ENCODE results near the gene HMCN1.

Gene HMCN1

DNA sequence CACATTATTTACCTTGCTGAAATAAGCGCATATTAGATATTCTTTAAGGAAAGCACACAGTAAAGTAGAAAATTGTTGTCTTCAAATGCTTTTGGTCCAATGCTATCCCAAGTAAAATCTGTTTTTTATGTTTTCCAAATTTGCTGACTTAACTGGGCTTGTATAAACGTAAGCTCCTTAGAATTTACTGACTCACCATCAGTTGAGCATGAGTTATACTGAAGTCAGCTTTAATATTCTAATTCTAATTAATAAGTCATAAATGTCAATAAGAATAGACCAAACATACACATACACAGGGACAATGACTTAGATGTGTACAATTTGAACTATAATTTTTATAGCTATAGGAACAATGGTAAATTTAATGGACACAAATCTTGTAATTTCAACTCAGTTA lies 321.7 kb downstream of the HMCN1 start:
- ATAC-seq (ENCODE audit: low read depth) (no peak), DNase-seq (ENCODE audit: low spot score in 2 of 2) (no peak)
- Mint-ChIP-seq H3K27ac (no peak overlapping the region), H3K36me3 (no peaks in the 10 kb centered on the region), H3K27me3 (peaks cover under 1% of the 10 kb centered on the region), H3K4me1 (peaks cover 8% of the 10 kb centered on the region), H3K4me3 (no peak overlapping the region), H3K9me3 (no peaks in the 10 kb centered on the region)

DNA sequence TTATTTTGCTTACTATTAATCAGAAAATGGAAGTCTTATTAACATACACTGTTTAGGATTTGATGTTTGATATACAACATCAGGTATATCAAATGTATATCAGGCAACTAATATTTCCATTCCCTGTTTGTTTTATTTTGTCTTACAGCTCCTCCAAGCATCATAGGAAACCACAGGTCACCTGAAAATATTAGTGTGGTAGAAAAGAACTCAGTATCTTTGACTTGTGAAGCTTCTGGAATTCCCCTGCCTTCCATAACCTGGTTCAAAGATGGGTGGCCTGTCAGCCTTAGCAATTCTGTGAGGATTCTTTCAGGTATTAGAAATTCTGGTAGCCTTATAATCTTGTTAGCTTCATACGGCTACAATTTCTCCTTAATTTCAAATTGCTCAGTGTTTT lies 322.9 kb downstream of the HMCN1 start:
- H3K27me3 Mint-ChIP-seq, result peaks cover 2% of the 10 kb centered on the region
- H3K36me3 Mint-ChIP-seq, result no peaks in the 10 kb centered on the region
- no peaks in the 10 kb centered on the region for H3K9me3 Mint-ChIP-seq
- H3K4me1 Mint-ChIP-seq, result peaks cover 10% of the 10 kb centered on the region
- no peak for DNase-seq (ENCODE audit: low spot score in 2 of 2)
- no peak overlapping the region for H3K4me3 Mint-ChIP-seq
- peak; percentile 24 for ATAC-seq (ENCODE audit: low read depth)
- H3K27ac Mint-ChIP-seq, result no peak overlapping the region

DNA sequence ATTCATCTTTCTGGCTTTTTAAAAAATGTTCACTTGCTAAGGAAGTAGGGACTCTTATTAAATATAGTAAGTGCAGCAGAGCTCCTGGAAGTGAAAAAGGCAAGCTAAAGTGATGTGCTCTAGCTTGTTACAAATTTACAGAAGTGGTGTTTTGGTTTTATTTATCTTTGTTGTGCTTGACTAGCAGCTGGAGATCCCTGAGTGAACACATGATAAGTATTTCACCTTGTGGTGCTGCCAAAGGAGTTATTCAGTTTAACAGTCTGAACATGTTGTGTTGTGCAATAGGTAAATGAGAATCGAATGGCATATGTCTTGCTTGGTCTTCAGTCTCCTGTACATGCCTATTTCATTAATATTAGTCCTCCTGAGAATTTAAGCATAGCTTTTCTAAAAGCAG lies 325.1 kb downstream of the HMCN1 start:
- ATAC-seq (ENCODE audit: low read depth) (peak; percentile 32), DNase-seq (ENCODE audit: low spot score in 2 of 2) (no peak)
- Mint-ChIP-seq H3K4me1 (peaks cover 10% of the 10 kb centered on the region), H3K27me3 (peaks cover 5% of the 10 kb centered on the region), H3K9me3 (no peaks in the 10 kb centered on the region), H3K4me3 (no peak overlapping the region), H3K27ac (no peak overlapping the region), H3K36me3 (no peaks in the 10 kb centered on the region)

DNA sequence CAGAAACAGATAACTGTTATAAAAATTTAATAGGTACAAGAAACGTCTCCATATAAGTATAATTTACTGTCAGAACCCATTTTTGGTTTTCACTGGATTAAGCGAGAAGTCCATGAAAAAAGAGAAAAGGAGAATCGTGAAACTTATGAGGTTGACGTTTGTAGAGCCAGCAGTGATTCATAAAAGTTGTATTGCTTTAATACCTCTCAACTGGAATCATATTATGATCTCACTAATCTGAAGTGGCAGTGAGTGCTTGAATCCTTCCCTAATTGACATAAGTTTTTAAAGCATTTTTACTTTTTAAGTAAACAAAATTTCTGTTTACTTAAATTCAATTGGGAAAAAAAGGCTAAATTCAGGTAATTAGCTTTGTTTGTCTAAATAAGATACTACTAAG lies 325.6 kb downstream of the HMCN1 start:
- peaks cover 5% of the 10 kb centered on the region for H3K27me3 Mint-ChIP-seq
- peaks cover 10% of the 10 kb centered on the region for H3K4me1 Mint-ChIP-seq
- H3K9me3 Mint-ChIP-seq, result no peaks in the 10 kb centered on the region
- no peak overlapping the region for H3K4me3 Mint-ChIP-seq
- no peak for DNase-seq (ENCODE audit: low spot score in 2 of 2)
- no peaks in the 10 kb centered on the region for H3K36me3 Mint-ChIP-seq
- no peak overlapping the region for H3K27ac Mint-ChIP-seq
- no peak for ATAC-seq (ENCODE audit: low read depth)

DNA sequence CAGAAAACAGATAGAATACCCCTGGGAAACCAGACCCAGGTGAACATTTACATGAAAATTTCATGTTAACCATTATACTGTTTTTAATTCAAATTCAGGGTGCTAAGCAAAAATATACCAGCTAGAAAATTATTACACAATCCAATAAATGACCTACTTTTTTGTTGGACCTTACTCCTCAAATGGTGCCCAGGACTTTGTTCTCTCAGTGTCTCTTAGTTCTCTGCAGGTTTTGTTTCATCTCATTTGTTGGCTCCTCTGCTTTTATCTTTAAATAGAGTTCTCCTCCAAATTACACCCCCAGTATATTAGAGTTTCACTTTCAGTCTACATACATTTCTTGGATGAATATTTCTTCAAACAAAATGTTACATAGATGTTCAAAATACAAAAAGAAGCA lies 326.0 kb downstream of the HMCN1 start:
- H3K4me3 Mint-ChIP-seq, result no peak overlapping the region
- peaks cover 5% of the 10 kb centered on the region for H3K27me3 Mint-ChIP-seq
- ATAC-seq (ENCODE audit: low read depth), result no peak
- DNase-seq (ENCODE audit: low spot score in 2 of 2), result no peak
- H3K9me3 Mint-ChIP-seq, result no peaks in the 10 kb centered on the region
- H3K27ac Mint-ChIP-seq, result no peak overlapping the region
- no peaks in the 10 kb centered on the region for H3K36me3 Mint-ChIP-seq
- H3K4me1 Mint-ChIP-seq, result peaks cover 10% of the 10 kb centered on the region

DNA sequence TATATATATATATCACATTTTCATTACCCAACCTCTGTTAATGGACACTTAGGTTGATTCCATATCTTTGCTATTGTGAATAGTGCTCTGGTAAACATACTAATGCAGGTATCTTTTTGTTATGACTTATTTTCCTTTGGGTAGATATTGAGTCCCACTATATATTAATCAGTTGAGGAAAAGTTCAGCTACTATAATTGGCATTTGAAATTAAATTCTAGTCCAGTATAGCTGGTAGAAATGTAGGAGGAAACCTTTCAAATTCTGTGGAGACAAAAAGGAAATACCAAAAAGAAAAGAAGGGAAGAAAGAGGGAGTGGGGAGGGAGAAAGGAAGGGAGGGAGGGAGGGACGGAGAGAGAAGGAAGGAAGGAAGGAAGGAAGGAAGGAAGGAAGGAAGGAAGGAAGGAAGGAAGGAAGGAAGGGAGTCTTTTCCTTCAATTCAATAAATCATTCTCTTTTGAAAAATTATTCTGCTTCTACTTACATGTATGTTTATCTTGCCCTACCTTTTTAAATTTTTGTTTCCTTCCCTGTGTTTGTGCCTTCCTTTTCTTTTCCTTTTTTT lies 329.0 kb downstream of the HMCN1 start:
- Mint-ChIP-seq H3K27ac (no peak overlapping the region), H3K4me1 (peaks cover 10% of the 10 kb centered on the region), H3K4me3 (no peak overlapping the region), H3K27me3 (peaks cover 5% of the 10 kb centered on the region), H3K36me3 (no peaks in the 10 kb centered on the region), H3K9me3 (no peaks in the 10 kb centered on the region)
- DNase-seq (ENCODE audit: low spot score in 2 of 2) (no peak), ATAC-seq (ENCODE audit: low read depth) (no peak)

DNA sequence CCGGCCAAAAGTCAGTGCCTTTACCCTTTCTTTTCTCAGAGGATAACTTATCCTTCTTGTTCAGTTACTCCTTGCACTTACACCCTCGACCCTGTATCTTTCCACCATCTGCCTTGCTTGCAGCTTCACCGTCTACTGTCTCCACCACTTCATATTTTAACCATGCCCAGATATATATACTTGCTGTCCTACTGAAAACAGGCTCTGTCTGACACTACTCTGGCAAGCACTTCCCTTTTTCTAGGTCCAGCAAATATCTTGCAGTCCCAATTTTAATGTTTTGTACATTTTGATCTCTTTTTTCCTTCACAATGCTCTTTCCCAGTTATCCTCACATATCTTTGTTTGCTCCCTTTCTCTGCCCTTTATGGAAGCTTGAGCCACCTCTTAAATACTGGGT lies 332.2 kb downstream of the HMCN1 start:
- H3K36me3 Mint-ChIP-seq, result no peaks in the 10 kb centered on the region
- H3K9me3 Mint-ChIP-seq, result no peaks in the 10 kb centered on the region
- DNase-seq (ENCODE audit: low spot score in 2 of 2) (no peak), ATAC-seq (ENCODE audit: low read depth) (no peak)
- H3K27me3 Mint-ChIP-seq, result peaks cover 7% of the 10 kb centered on the region
- H3K27ac Mint-ChIP-seq, result no peak overlapping the region
- H3K4me3 Mint-ChIP-seq, result no peak overlapping the region
- H3K4me1 Mint-ChIP-seq, result no peaks in the 10 kb centered on the region

DNA sequence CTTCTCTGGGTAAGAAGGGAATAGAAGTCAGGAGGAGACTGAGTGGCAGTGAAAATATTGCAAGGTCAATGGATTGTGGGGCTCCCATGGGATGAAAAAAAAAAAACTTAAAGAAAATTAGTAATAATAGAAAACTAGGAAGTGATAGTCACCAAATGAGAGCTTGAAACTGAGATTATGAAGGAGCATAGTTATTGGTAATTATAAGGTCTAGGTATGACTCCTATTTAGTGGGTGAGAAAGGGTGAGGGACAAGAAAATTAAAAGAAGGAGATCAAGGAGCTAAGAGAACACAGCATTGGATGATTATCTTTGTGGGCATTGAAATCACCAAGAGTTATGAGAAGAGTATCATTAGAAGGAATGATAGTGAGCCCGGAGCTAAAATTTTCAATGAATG lies 339.5 kb downstream of the HMCN1 start:
- H3K4me1 Mint-ChIP-seq, result peaks cover 11% of the 10 kb centered on the region
- DNase-seq (ENCODE audit: low spot score in 2 of 2), result no peak
- ATAC-seq (ENCODE audit: low read depth), result no peak
- no peak overlapping the region for H3K4me3 Mint-ChIP-seq
- H3K27me3 Mint-ChIP-seq, result peaks cover 2% of the 10 kb centered on the region
- H3K27ac Mint-ChIP-seq, result no peak overlapping the region
- no peaks in the 10 kb centered on the region for H3K36me3 Mint-ChIP-seq
- no peaks in the 10 kb centered on the region for H3K9me3 Mint-ChIP-seq

DNA sequence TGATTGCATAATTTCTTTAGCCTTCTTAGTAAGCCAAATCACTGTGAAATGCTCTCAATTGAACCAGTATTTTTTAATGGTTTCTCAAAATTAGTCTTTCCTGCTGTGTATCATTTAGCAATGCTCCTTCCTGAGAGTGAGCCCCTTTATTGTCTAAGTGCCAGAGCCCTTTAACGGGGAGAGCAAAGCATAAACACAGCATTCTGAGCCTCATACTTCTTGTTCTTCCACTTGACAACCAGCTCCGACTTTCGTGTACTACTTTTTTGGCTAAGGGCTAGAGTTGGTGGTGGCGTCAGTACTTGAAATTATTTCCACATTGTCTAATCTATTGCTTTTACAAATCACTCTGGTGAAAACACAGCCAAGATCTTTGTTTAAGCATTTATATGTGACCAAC lies 341.8 kb downstream of the HMCN1 start:
- Mint-ChIP-seq H3K9me3 (no peaks in the 10 kb centered on the region), H3K36me3 (no peaks in the 10 kb centered on the region), H3K27me3 (no peaks in the 10 kb centered on the region), H3K4me1 (peaks cover 21% of the 10 kb centered on the region), H3K4me3 (no peak overlapping the region), H3K27ac (no peak overlapping the region)
- ATAC-seq (ENCODE audit: low read depth) (no peak), DNase-seq (ENCODE audit: low spot score in 2 of 2) (no peak)

DNA sequence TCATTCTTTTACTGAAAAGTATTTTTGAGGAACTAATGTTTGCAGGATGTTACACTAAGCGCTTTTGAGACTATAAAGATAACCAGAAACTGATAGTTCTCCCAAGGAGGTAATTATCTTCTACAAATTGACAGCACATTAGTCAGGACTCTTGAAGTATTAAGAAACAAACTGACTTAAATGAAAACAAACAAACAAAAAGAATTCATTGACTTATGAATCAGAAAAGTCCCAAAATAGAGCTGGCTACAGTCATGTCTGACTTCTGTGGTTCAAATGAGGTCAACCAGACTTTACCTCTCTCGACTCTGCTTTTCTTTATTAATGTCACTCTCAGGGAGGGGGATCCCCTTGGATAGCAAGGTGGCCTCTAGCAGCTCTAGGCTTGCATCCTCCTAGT lies 344.1 kb downstream of the HMCN1 start:
- no peaks in the 10 kb centered on the region for H3K9me3 Mint-ChIP-seq
- no peaks in the 10 kb centered on the region for H3K36me3 Mint-ChIP-seq
- H3K4me3 Mint-ChIP-seq, result no peak overlapping the region
- no peak overlapping the region for H3K27ac Mint-ChIP-seq
- DNase-seq (ENCODE audit: low spot score in 2 of 2) (no peak), ATAC-seq (ENCODE audit: low read depth) (peak; percentile 26)
- peaks cover 27% of the 10 kb centered on the region for H3K4me1 Mint-ChIP-seq
- H3K27me3 Mint-ChIP-seq, result no peaks in the 10 kb centered on the region

DNA sequence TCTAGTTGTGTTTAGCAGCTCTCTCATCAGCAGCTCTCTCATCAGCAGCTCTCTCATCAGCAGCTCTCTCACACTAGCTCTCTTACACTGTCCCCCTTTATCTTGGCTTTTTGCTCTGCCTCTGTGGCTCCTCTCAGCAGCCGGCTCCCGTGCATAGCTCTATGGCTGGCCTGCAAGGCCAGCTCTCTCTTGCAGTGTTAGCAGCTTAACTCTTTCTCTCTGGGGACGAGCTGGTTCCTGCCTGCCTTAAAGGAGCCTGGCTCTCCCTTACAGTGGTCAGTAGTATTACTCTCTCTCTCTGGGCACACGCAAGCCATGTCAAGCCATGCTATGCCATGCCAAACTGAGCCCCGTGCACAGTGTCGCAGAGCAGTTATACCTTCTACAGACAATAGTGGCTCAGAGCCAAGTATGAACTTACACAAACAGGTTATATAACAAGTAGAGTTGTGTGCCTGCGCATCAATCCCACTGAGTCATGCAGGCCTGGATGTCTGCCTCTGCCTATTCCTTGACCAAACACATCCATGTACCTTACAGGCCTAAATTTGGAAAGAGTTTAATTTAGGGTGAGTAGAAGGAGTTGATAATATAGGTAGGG lies 345.0 kb downstream of the HMCN1 start:
- no peak overlapping the region for H3K27ac Mint-ChIP-seq
- H3K4me1 Mint-ChIP-seq, result peaks cover 30% of the 10 kb centered on the region
- no peaks in the 10 kb centered on the region for H3K36me3 Mint-ChIP-seq
- H3K4me3 Mint-ChIP-seq, result no peak overlapping the region
- no peaks in the 10 kb centered on the region for H3K9me3 Mint-ChIP-seq
- no peak for ATAC-seq (ENCODE audit: low read depth)
- DNase-seq (ENCODE audit: low spot score in 2 of 2), result no peak
- no peaks in the 10 kb centered on the region for H3K27me3 Mint-ChIP-seq

DNA sequence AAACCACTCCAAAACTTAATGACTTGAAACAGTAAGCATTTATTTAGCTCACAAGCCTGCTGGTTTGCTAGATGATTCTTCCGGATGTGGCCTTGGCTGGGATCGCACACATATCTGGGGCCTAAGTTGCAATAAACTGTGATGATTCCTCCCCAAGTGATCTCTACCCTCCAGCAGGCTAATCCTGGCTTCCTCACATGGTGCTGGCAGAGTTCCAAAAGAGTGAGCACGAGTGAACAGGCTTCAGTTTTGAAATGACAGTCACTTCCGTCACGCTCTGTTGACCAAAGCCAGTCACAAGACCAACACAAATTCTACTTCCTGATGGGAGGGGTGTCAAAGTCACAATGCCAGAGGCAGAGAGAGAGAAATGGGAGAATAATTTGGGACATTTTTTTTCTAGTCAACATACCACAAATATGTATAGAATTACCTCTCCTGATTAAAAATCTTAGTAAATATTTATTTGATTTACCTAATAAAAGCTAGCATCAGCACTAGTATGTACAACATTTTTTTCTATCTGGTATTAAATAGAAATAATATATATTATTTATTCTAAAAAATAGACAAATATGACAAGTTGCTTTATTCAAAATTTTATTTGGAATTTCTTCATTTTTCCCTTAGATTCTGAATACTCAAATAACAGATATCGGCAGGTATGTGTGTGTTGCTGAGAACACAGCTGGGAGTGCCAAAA lies 348.2 kb downstream of the HMCN1 start:
- H3K4me1 Mint-ChIP-seq, result peaks cover 32% of the 10 kb centered on the region
- H3K9me3 Mint-ChIP-seq, result no peaks in the 10 kb centered on the region
- H3K27ac Mint-ChIP-seq, result peak overlapping the region; percentile 82
- no peaks in the 10 kb centered on the region for H3K27me3 Mint-ChIP-seq
- DNase-seq (ENCODE audit: low spot score in 2 of 2) (peak; percentile 70 to 84), ATAC-seq (ENCODE audit: low read depth) (peak; percentile 94)
- peak overlapping the region; percentile 33 for H3K4me3 Mint-ChIP-seq
- H3K36me3 Mint-ChIP-seq, result no peaks in the 10 kb centered on the region

DNA sequence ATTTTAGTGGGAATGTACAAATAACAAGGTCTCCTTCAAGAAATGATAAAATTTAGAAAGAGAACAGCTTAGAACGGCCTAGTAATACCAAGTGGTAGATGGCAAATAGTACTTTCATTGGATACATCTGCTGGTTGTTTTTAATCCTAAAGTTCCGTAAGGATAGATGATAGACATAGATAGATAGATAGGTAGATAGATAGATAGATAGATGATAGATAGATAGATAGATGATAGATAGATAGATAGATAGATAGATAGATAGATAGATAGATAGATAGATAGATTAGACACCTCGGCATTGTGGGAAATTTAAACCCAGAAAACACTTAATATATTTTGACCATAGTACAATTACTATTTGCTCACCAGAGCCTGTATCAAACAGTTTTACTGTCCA lies 352.4 kb downstream of the HMCN1 start:
- no peaks in the 10 kb centered on the region for H3K36me3 Mint-ChIP-seq
- ATAC-seq (ENCODE audit: low read depth) (no peak), DNase-seq (ENCODE audit: low spot score in 2 of 2) (no peak)
- H3K27me3 Mint-ChIP-seq, result no peaks in the 10 kb centered on the region
- H3K4me3 Mint-ChIP-seq, result no peak overlapping the region
- peaks cover 9% of the 10 kb centered on the region for H3K4me1 Mint-ChIP-seq
- no peak overlapping the region for H3K27ac Mint-ChIP-seq
- no peaks in the 10 kb centered on the region for H3K9me3 Mint-ChIP-seq

DNA sequence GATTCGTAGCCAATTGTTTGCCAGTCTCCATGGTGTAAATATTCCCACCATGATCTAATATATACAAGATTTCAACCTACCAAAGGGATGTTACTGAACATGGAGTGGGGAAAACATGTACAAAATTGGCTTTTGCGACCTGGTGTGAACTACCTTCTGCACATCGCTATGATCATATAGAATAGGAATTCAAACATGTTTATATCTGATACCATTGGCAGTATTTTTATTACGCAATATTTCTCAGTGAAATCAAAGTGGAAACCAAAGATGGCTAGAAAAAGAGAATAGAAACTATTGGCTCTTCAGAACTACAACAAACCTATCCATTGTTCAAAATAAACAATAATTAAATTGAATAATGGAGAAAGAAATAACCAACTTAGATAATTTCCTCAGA lies 355.7 kb downstream of the HMCN1 start:
- ATAC-seq (ENCODE audit: low read depth) (no peak), DNase-seq (ENCODE audit: low spot score in 2 of 2) (no peak)
- H3K36me3 Mint-ChIP-seq, result no peaks in the 10 kb centered on the region
- H3K4me3 Mint-ChIP-seq, result no peak overlapping the region
- H3K27ac Mint-ChIP-seq, result no peak overlapping the region
- H3K4me1 Mint-ChIP-seq, result no peaks in the 10 kb centered on the region
- H3K9me3 Mint-ChIP-seq, result no peaks in the 10 kb centered on the region
- H3K27me3 Mint-ChIP-seq, result no peaks in the 10 kb centered on the region

DNA sequence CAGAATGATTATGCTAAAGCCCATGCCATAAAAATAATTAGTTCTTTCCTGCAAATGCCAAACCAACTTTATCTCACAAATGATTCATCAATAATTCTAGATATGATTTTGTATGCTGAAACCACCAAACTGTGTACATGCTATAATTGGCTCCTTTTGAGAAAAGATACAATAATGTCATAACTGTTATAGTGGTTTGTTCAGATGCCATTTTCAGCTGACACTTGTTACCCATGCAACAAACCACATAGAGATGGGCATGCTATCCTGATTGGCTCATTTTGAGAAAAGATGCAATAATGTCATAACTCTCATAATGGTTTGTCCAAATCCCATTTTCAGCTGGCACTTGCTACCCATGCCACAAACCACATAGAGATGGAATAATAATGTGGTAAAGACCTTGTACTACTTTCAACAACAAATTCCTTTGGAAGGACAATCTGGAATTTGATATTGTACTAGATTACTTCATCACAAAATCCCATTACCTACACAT lies 357.1 kb downstream of the HMCN1 start:
- H3K4me1 Mint-ChIP-seq, result no peaks in the 10 kb centered on the region
- H3K27me3 Mint-ChIP-seq, result no peaks in the 10 kb centered on the region
- H3K27ac Mint-ChIP-seq, result no peak overlapping the region
- ATAC-seq (ENCODE audit: low read depth) (no peak), DNase-seq (ENCODE audit: low spot score in 2 of 2) (no peak)
- H3K36me3 Mint-ChIP-seq, result no peaks in the 10 kb centered on the region
- no peaks in the 10 kb centered on the region for H3K9me3 Mint-ChIP-seq
- no peak overlapping the region for H3K4me3 Mint-ChIP-seq
